Ishikawa (cell line): ENCODE measurements around the gene SDK1.
A peak's percentile ranks its signal among the peaks of the same experiment; 100 is the strongest.

ENCODE experiments used
- CEBPB ChIP-seq: IDR thresholded peaks from 2 replicates; pipeline ENCODE4 v1.6.1; 2012
- CREB1 ChIP-seq: IDR thresholded peaks from 2 replicates; pipeline ENCODE4 v1.6.1; 2012; ENCODE audit warnings: low read depth
- EGR1 ChIP-seq: IDR thresholded peaks from 2 replicates; pipeline ENCODE4 v1.6.1; 2012
- EP300 ChIP-seq: IDR thresholded peaks from 2 replicates; pipeline ENCODE4 v1.6.1; 2012; ENCODE audit warnings: borderline replicate concordance
- FOXM1 ChIP-seq: IDR thresholded peaks from 2 replicates; pipeline ENCODE4 v1.6.1; 2012; ENCODE audit warnings: low read depth, borderline replicate concordance
- MAX ChIP-seq: IDR thresholded peaks from 2 replicates; pipeline ENCODE4 v1.6.1; 2012
- NFIC ChIP-seq: IDR thresholded peaks from 2 replicates; pipeline ENCODE4 v1.6.1; 2012
- RAD21 ChIP-seq: IDR thresholded peaks from 2 replicates; pipeline ENCODE4 v1.6.1; 2012; ENCODE audit warnings: low read depth
- REST ChIP-seq: IDR thresholded peaks from 2 replicates; pipeline ENCODE4 v1.6.1; 2012; ENCODE audit warnings: low read depth, mild to moderate bottlenecking
- TAF1 ChIP-seq: IDR thresholded peaks from 2 replicates; pipeline ENCODE4 v1.6.1; 2012; ENCODE audit warnings: low read depth, mild to moderate bottlenecking
- TCF12 ChIP-seq: IDR thresholded peaks from 2 replicates; pipeline ENCODE4 v1.6.1; 2012; ENCODE audit warnings: low read depth
- TEAD4 ChIP-seq: IDR thresholded peaks from 2 replicates; pipeline ENCODE4 v1.6.1; 2012
- USF1 ChIP-seq: IDR thresholded peaks from 2 replicates; pipeline ENCODE4 v1.6.1; 2012
- YY1 ChIP-seq: IDR thresholded peaks from 2 replicates; pipeline ENCODE4 v1.6.1; 2012; ENCODE audit warnings: low read depth
- ZBTB7A ChIP-seq: IDR thresholded peaks from 2 replicates; pipeline ENCODE4 v1.6.1; 2012; ENCODE audit warnings: low read depth

The SDK1 gene

GRCh38 chr7:3867863-3868262 lies 566.8 kb downstream of the SDK1 start:
- TF ChIP-seq REST: no peak
- TF ChIP-seq TEAD4: no peak
- TF ChIP-seq EGR1: no peak
- TF ChIP-seq NFIC: no peak
- no peak for TF ChIP-seq MAX
- TF ChIP-seq USF1: no peak
- no peak for TF ChIP-seq FOXM1
- no peak for TF ChIP-seq YY1
- no peak for TF ChIP-seq CREB1
- no peak for TF ChIP-seq EP300
- TF ChIP-seq ZBTB7A: no peak
- TF ChIP-seq CEBPB: no peak
- TF ChIP-seq TCF12: no peak
- no peak for TF ChIP-seq RAD21
- TF ChIP-seq TAF1: no peak

- TF ChIP-seq YY1 (no peak), REST (no peak), NFIC (no peak), USF1 (no peak), CEBPB (no peak), EGR1 (no peak), RAD21 (no peak), FOXM1 (no peak), EP300 (no peak), TCF12 (no peak), CREB1 (no peak), TEAD4 (no peak), MAX (no peak), ZBTB7A (no peak), TAF1 (no peak)
Measured at GRCh38 chr7:3879355-3880075, 578.5 kb downstream of the SDK1 start.

GRCh38 chr7:3880228-3880987 lies 579.4 kb downstream of the SDK1 start:
- TF ChIP-seq TCF12 (no peak), NFIC (peak; percentile 41; the same call in 1 of the 2 replicates), CEBPB (peak; percentile 46)

GRCh38 chr7:3882782-3883181 lies 581.7 kb downstream of the SDK1 start:
- TF ChIP-seq TEAD4 (no peak), MAX (no peak), EP300 (no peak), ZBTB7A (no peak), CREB1 (no peak), CEBPB (no peak), EGR1 (no peak), FOXM1 (no peak), TAF1 (no peak), RAD21 (no peak)

GRCh38 chr7:3884543-3884942 lies 583.5 kb downstream of the SDK1 start:
- TF ChIP-seq EP300: no peak
- TF ChIP-seq CREB1: no peak
- TF ChIP-seq EGR1: no peak
- no peak for TF ChIP-seq ZBTB7A
- TF ChIP-seq USF1: no peak
- TF ChIP-seq NFIC: no peak
- no peak for TF ChIP-seq MAX
- no peak for TF ChIP-seq RAD21
- no peak for TF ChIP-seq CEBPB
- no peak for TF ChIP-seq FOXM1
- TF ChIP-seq TEAD4: no peak
